Dendritic cell treated with granulocyte-macrophage colony-stimulating factor and Interleukin-4, amounts not matched to agents 40 ng/mL and 50 ng/mL, for 4 days (primary cell): ENCODE measurements around the gene BUB1.

Source experiments
- H3K27ac Mint-ChIP-seq: one replicate; pipeline ENCODE4 v1.8.0; 2022; ENCODE audit warnings: mild to moderate bottlenecking, mixed read lengths
- H3K27me3 Mint-ChIP-seq: one replicate; pipeline ENCODE4 v1.8.0; 2022; ENCODE audit warnings: mild to moderate bottlenecking, mixed read lengths
- H3K36me3 Mint-ChIP-seq: one replicate; pipeline ENCODE4 v1.8.0; 2022; ENCODE audit warnings: low read depth, mixed read lengths
- H3K4me1 Mint-ChIP-seq: one replicate; pipeline ENCODE4 v1.8.0; 2022; ENCODE audit warnings: low read depth, mixed read lengths
- H3K4me3 Mint-ChIP-seq: one replicate; pipeline ENCODE4 v1.8.0; 2022; ENCODE audit warnings: mild to moderate bottlenecking, moderate library complexity, mixed read lengths
- H3K9me3 Mint-ChIP-seq: one replicate; pipeline ENCODE4 v1.8.0; 2022; ENCODE audit warnings: mixed read lengths
- intact Hi-C: fragments of 100-400 bp; cut with micrococcal nuclease; formaldehyde crosslinking; loops from one replicate; pipeline ENCODE4 v1.15.0; 2022

BUB1 gene

DNA sequence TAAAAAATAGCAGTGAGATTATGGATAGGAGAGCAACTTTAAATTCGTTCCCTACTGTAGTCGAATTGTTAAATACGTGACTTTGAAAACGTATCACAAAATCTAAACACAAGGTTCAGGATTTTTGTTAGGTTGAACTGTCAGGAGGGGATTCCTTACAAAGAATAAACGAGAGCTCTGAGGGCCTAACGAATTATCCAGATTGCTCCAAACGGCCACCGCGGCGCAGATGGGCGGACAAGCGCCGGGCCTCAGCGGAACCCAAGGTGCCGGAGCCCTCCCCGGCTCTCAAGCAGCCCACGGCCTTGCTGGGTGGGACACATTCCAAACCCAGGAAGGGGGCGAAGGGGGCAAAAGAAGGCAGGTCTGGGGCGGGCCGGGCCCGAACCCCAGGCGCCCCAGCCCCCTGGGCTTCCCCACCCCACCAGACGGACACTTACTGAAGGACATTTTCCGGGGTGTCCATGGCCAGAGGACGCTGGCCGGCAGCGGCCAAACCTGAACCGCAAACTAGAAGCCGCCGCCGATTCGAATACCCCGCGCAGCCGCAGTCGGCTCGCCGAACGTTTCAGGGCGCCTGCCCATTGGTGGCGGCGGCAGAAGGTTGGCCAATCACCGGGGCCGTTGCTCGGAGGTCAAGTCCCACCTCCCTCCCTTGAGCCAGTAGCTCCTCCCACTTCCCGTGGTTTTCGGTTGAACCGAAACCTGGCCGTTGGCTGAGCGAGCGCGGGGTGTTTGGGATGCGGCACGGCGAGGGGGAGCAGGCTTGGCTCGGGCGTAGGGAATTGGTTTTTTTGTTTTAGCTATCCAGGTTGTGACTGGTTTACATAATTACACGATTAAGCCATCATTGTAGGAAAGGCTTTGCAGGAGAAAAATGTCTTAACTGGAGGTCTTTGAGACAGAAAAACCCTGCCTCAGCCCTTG is at the start of gene BUB1:
BUB1 (minus strand) TSS at position 534 of the 927 bp plus-strand sequence; CDS start at position 466, 68 bp downstream.
- peaks cover 29% of the 10 kb centered on the region for H3K4me1 Mint-ChIP-seq
- H3K4me3 Mint-ChIP-seq = peak within 1 kb of the TSS; percentile 88
- peak within 1 kb of the TSS; percentile 89 for H3K27ac Mint-ChIP-seq
- no peaks in the 10 kb centered on the region for H3K27me3 Mint-ChIP-seq
- intact Hi-C loops = loop anchor here (10.0 kb wide), 1 partner anchor 77 kb away; no protein-coding TSS in a partner anchor
- H3K36me3 Mint-ChIP-seq = peaks cover 7% of the 10 kb centered on the region
- no peaks in the 10 kb centered on the region for H3K9me3 Mint-ChIP-seq

DNA sequence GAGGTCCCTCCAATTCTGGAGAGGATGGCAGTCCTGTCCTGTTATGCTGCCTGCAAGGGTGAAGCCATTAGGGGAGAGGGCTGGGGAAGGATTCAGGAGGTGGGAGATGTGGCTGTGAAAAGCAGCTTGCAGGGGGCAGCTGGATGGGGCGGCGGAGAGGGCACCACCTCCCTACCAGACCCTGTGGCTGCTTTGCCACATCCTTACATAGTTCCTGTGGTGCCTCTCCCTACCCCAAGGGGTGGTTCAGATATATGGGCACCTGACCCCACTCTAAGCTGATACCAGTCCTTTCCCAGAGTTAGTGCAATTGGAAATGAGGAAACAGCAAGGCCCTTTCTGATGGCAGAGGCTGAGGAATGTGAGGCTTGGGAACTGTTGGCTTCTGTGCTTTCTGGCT is 48.4 kb upstream of the BUB1 start:
- no peak overlapping the region for H3K27ac Mint-ChIP-seq
- peaks cover 8% of the 10 kb centered on the region for H3K9me3 Mint-ChIP-seq
- H3K4me3 Mint-ChIP-seq = no peak overlapping the region
- H3K27me3 Mint-ChIP-seq = peaks cover 29% of the 10 kb centered on the region
- H3K36me3 Mint-ChIP-seq = no peaks in the 10 kb centered on the region
- peaks cover 4% of the 10 kb centered on the region for H3K4me1 Mint-ChIP-seq
- intact Hi-C loops = no loop called here

DNA sequence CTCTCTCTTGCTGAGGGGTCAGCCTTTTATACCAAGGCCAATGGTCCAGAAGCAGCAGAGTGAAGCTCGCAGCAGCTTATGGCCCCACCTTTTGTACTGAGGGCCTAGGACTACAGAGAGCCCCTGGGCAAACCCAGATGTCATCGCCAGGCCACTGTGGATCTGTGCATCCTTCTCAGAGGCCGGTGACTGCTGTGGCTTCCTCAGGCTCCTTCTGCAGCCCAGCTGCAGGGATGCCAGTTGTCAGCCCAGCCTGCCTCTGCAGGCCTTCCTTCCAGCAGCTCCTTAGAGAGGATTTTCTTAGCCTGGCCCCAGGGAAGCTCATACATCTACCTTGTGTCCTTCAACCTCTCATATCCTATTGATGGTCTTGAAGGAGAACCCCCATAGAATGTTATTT is 48.0 kb upstream of the BUB1 start:
- Mint-ChIP-seq H3K27ac (no peak overlapping the region), H3K4me3 (no peak overlapping the region), H3K4me1 (peaks cover 4% of the 10 kb centered on the region), H3K27me3 (peaks cover 24% of the 10 kb centered on the region), H3K36me3 (no peaks in the 10 kb centered on the region), H3K9me3 (peaks cover 8% of the 10 kb centered on the region)
- intact Hi-C loops = no loop called here

DNA sequence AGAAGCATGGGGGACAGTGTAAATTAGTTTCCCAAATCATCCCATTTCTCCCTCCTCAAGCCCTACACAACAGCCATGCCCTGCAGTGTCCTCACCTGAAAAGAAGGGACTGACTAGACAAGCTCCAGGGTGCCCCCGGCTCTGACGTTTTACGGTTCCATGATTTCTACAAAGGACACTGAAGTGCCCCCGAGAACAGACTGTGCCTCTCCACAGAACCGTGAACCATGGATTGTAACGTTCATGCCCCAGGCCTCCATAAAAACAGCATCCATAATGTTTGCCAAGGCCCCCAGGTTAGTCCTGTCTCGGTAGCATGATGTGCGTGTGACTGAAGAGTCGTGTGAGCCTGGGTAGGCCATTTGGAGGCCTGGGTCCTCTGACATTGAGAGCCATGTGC is 47.5 kb upstream of the BUB1 start:
- H3K4me3 Mint-ChIP-seq = no peak overlapping the region
- intact Hi-C loops = no loop called here
- H3K4me1 Mint-ChIP-seq = peaks cover 4% of the 10 kb centered on the region
- H3K27ac Mint-ChIP-seq = no peak overlapping the region
- no peaks in the 10 kb centered on the region for H3K36me3 Mint-ChIP-seq
- peaks cover 8% of the 10 kb centered on the region for H3K9me3 Mint-ChIP-seq
- H3K27me3 Mint-ChIP-seq = peaks cover 19% of the 10 kb centered on the region

DNA sequence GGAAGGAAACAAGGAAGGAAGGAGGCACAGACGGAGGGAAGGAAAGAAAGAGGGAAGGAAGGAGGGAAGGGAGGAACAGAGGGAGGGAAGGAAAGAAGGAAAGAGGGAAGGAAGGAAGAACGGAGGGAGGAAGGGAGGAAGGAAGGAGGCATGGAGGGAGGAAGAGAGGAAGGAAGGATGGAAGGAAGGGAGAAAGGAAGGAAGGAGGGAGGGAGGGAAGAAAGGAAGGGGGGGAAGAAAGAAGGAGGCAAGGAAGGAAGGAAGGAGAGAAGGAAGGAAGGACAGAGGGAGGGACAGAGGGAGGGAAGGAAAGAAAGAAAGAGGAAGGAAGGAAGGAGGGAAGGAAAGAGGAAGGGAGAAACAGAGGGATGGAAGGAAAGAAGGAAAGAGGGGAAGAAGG is 47.0 kb upstream of the BUB1 start:
- Mint-ChIP-seq H3K27me3 (peaks cover 16% of the 10 kb centered on the region), H3K9me3 (peaks cover 8% of the 10 kb centered on the region), H3K4me3 (no peak overlapping the region), H3K36me3 (no peaks in the 10 kb centered on the region), H3K4me1 (peaks cover 4% of the 10 kb centered on the region), H3K27ac (no peak overlapping the region)
- intact Hi-C loops = no loop called here

DNA sequence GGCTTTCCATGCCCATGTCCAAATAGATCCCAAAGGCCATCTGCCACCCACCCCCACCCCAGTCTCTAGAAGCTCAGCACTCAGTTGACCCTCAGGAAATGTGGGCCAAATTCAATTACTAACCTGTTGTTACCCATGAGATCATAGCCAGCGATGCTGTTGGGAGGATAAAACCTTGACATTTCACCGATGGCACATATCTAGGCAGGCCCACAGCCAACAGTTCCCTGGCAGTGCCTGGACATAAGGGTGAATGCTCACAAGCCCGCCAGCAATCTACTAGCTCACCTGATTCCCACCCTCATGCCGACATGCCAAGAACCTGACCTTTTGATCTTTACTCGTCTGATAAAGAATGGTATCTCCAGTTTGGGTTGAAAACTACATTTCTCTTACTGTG is 42.7 kb upstream of the BUB1 start:
- peaks cover 8% of the 10 kb centered on the region for H3K27me3 Mint-ChIP-seq
- H3K36me3 Mint-ChIP-seq = no peaks in the 10 kb centered on the region
- peaks cover 4% of the 10 kb centered on the region for H3K4me1 Mint-ChIP-seq
- peaks cover 8% of the 10 kb centered on the region for H3K9me3 Mint-ChIP-seq
- H3K4me3 Mint-ChIP-seq = no peak overlapping the region
- H3K27ac Mint-ChIP-seq = no peak overlapping the region
- intact Hi-C loops = no loop called here

DNA sequence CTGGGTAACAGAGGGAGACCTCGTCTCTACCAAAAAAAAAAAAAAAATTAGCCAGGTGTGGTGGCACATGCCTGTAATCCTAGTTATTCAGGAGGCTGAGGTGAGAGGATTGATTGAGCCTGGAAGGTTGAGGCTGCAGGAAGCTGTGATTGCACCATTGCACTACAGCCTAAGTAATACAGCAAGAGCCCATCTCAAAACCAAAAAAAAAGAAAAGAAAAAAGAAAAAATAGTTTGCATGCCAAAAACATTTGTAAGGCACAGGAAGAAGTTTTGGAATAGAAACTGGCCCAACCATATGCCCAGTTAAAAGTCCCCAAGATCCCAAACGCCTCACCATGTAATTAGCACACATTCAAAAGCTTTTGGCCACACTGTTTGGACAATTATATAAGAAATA is 41.1 kb upstream of the BUB1 start:
- H3K4me1 Mint-ChIP-seq = peaks cover 14% of the 10 kb centered on the region
- H3K27ac Mint-ChIP-seq = no peak overlapping the region
- H3K4me3 Mint-ChIP-seq = no peak overlapping the region
- intact Hi-C loops = no loop called here
- H3K27me3 Mint-ChIP-seq = peaks cover 7% of the 10 kb centered on the region
- no peaks in the 10 kb centered on the region for H3K36me3 Mint-ChIP-seq
- H3K9me3 Mint-ChIP-seq = no peaks in the 10 kb centered on the region

DNA sequence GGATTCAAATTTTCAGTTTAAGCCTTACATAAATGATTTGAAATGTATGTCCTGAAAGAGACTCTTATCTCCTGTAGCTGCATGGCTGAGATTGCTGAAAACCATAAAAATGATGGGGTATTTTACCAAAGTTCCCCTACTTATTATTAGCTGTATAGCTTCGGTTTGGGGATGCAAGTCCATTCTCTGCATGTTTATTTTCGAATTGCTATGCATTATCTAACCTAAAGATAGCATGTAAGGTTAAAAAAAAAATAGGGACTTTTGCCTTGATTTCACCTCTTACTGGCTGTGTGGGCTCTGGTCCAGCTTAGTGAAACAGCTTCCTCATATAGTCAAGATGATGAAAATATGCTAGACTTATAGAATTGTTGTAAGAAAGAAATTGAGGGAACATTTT is 40.5 kb upstream of the BUB1 start:
- peaks cover 5% of the 10 kb centered on the region for H3K27me3 Mint-ChIP-seq
- intact Hi-C loops = no loop called here
- peaks cover 14% of the 10 kb centered on the region for H3K4me1 Mint-ChIP-seq
- H3K27ac Mint-ChIP-seq = no peak overlapping the region
- H3K9me3 Mint-ChIP-seq = no peaks in the 10 kb centered on the region
- no peak overlapping the region for H3K4me3 Mint-ChIP-seq
- no peaks in the 10 kb centered on the region for H3K36me3 Mint-ChIP-seq

DNA sequence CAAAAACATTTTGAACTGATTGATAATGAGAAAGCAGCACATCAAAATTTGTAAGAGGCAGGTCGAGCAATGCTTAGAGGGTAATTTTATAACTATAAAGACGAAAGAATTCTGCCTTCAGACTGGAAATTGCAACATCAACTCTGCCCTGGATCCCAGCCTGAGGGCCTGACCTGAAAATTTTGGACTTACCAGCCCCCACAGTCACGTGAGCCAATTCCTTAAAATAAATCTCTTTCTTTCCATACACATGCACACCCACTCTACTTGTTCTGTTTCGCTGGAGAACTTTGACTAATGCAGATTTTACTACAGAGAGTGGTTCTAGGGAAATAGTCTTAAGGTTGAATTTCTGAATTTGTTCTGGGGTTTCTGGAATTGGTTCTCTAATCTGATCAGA is 39.9 kb upstream of the BUB1 start:
- intact Hi-C loops = no loop called here
- peaks cover 14% of the 10 kb centered on the region for H3K4me1 Mint-ChIP-seq
- no peaks in the 10 kb centered on the region for H3K36me3 Mint-ChIP-seq
- H3K4me3 Mint-ChIP-seq = no peak overlapping the region
- no peak overlapping the region for H3K27ac Mint-ChIP-seq
- H3K27me3 Mint-ChIP-seq = peaks cover 5% of the 10 kb centered on the region
- no peaks in the 10 kb centered on the region for H3K9me3 Mint-ChIP-seq

DNA sequence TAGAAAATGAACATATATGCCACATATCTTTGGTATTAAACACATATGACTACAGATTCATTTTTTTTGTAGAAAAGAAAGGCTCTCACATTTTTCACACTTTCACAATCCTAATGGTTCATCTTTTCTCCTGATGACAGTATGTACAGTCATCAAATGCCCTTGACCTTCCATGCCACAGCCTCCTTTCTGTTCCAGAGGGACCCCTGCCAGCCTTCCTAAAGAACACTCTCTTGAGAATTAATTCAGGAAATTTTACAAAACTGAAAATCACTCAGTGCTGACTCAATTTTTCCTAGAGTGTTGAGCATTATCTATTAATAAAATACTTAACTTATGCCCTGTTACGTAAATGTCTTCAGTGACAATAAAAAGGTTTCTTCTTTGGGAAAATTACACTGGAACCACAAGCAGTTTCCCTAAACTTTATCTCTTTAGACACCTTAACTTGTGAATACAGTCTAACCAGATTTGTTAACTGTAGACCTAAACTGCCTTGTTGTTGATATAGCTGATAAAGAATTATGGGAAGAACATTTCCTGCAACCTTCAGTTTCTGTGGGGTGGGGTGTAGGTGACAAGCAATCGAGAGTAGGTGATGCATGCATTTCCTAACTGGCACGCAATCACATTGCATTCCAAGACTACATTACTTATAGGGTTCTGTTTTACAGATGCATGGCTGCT is 39.2 kb upstream of the BUB1 start:
- H3K4me3 Mint-ChIP-seq = no peak overlapping the region
- H3K27ac Mint-ChIP-seq = no peak overlapping the region
- intact Hi-C loops = no loop called here
- peaks cover 14% of the 10 kb centered on the region for H3K4me1 Mint-ChIP-seq
- peaks cover 5% of the 10 kb centered on the region for H3K27me3 Mint-ChIP-seq
- no peaks in the 10 kb centered on the region for H3K9me3 Mint-ChIP-seq
- no peaks in the 10 kb centered on the region for H3K36me3 Mint-ChIP-seq

DNA sequence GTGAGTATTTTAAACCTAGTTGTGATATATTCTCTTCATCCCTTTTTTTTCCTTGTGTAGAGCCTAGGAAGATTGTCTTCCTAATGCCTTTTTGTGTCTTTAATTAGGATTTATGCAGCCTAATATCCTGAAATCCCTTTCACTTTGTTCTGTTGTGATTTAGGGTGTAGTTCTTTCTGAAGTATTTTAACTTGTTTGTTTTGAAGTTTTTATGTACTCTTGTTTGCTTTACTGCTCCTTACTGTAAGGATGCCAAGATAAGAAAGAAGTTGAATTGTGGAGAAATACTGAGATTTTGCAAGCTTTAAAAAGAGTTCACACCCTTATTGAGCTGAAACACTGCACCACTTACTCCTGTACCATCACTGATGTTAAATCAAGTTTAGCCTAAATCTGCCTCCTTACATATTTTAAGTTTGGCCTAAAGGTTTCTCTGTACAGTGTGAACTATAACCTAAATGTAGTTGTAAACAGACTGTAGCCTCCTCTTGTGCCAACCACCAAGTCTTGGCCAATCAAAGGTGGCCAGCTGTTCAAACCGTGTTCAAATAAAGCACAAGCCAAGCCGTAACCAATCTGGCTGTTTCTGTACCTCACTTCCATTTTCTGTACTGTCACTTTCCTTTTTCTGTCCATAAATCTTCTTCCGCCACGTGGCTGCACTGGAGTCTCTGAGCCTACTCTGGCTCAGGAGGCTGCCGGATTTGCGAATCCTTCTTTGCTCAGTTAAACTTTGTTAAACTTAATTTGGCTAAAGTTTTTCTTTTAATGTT is 36.8 kb upstream of the BUB1 start:
- peaks cover 17% of the 10 kb centered on the region for H3K4me1 Mint-ChIP-seq
- H3K27me3 Mint-ChIP-seq = peaks cover 1% of the 10 kb centered on the region
- no peak overlapping the region for H3K4me3 Mint-ChIP-seq
- no peaks in the 10 kb centered on the region for H3K9me3 Mint-ChIP-seq
- intact Hi-C loops = no loop called here
- H3K27ac Mint-ChIP-seq = no peak overlapping the region
- no peaks in the 10 kb centered on the region for H3K36me3 Mint-ChIP-seq

DNA sequence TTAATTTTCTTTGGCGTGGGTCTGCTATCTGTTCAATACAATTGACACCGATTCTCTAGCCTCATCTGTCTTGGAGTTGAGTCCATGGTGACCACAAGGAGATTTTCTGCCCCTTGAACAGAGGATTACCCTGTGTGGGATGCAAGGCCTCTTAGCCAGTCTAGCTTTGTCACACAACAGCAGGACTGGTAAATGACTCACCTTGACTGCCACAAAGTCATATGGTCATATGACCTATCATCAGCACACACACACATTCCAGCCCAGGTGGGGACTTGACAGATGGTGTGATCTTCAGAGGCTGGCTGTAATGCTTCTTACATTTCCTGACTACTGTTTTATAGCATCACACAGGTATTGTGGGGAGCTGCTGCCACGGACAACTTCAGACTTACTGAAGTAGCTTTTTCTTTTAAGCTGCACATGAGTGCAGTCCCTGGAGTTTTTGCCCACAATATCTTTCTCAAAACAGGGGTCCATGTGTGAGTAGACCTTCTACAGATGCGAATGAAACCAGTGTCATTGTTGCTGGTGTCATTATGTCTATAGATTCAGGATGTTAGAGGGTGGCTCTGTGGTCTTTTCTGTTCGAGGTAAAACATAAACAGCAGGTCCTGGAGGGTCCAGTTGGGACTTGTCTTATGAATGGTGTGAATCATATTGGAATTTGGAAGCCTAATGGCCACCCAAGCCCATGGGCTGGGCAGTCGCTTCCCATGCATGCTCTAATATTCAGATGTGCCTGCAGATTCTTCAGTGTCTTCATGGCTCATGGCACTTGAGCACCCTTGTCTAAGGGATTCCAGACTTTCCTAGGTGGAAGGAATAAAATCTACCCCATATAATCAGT is 35.9 kb upstream of the BUB1 start:
- Mint-ChIP-seq H3K27me3 (peaks cover 1% of the 10 kb centered on the region), H3K4me1 (peaks cover 26% of the 10 kb centered on the region), H3K4me3 (no peak overlapping the region), H3K27ac (no peak overlapping the region), H3K9me3 (no peaks in the 10 kb centered on the region), H3K36me3 (no peaks in the 10 kb centered on the region)
- intact Hi-C loops = no loop called here

DNA sequence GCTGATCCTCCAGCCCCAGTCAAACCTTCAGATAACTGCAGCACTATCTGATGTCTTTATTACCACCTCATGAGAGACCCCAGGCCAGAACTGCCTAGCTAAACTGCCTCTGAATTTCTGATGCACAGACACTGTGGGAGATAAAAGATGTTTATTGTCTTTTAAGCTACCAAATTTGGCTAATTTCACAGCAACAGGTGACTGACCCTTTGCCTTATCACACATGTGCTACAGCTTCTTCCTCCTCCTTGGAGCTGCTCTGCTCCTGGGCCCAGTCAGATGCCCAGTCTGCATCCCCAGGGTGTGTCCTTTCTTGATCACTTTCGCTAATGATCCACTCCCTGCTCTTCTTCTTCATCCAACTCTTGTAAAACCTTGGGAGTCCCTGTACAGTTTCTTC is 34.9 kb upstream of the BUB1 start:
- Mint-ChIP-seq H3K27me3 (peaks cover 1% of the 10 kb centered on the region), H3K4me1 (peaks cover 36% of the 10 kb centered on the region), H3K4me3 (no peak overlapping the region), H3K9me3 (no peaks in the 10 kb centered on the region), H3K27ac (no peak overlapping the region), H3K36me3 (no peaks in the 10 kb centered on the region)
- intact Hi-C loops = no loop called here
